Mucosa of stomach (tissue), 1 donor: ENCODE measurements around the gene HACD1.
A peak's percentile ranks its signal among the peaks of the same experiment; 100 is the strongest.

Source experiments
- H3K27me3 ChIP-seq: one replicate; pipeline ENCODE4 v1.7.0; 2013; ENCODE audit warnings: mild to moderate bottlenecking, low read length; ENCODE audit not compliant: control insufficient read depth, insufficient read depth
- H3K36me3 ChIP-seq: one replicate; pipeline ENCODE4 v1.7.0; 2013; ENCODE audit warnings: low read length; ENCODE audit not compliant: control insufficient read depth, insufficient read depth
- H3K4me1 ChIP-seq: one replicate; pipeline ENCODE4 v1.7.0; 2013; ENCODE audit warnings: mild to moderate bottlenecking, low read length; ENCODE audit not compliant: control insufficient read depth, insufficient read depth
- H3K4me3 ChIP-seq: one replicate; pipeline ENCODE4 v1.7.0; 2013; ENCODE audit warnings: low read length
- H3K9ac ChIP-seq: one replicate; pipeline ENCODE4 v1.7.0; 2013; ENCODE audit warnings: mild to moderate bottlenecking, low read length, moderate library complexity
- H3K9me3 ChIP-seq: one replicate; pipeline ENCODE4 v1.7.0; 2013; ENCODE audit warnings: mild to moderate bottlenecking, low read length, moderate library complexity; ENCODE audit not compliant: control insufficient read depth
- donor health status: Pancreatic carcinoma.

HACD1 gene

DNA sequence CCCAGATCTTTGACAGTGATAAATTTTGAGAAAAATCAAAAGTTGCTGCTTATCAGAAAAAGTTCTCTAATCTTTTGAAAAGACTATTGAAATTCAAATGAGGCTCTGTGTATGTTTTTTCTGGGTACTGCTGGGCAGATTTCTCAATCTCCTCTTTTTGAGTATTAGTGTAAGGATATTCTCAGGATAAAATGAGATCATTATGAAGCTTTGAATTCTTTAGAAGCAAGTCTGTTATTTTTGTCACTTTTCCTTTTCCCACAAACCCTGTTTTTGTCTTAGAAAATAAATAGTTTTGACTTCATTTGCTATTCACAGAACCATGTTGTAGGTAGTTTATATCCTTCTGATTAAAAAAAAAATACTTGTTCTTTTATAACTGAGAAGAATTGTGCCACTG is 34.7 kb upstream of the HACD1 start:
- H3K9me3 ChIP-seq: no peaks in the 10 kb centered on the region
- no peak overlapping the region for H3K9ac ChIP-seq
- H3K4me3 ChIP-seq: no peak overlapping the region
- no peaks in the 10 kb centered on the region for H3K36me3 ChIP-seq
- H3K4me1 ChIP-seq: peaks cover 4% of the 10 kb centered on the region
- H3K27me3 ChIP-seq: no peaks in the 10 kb centered on the region

DNA sequence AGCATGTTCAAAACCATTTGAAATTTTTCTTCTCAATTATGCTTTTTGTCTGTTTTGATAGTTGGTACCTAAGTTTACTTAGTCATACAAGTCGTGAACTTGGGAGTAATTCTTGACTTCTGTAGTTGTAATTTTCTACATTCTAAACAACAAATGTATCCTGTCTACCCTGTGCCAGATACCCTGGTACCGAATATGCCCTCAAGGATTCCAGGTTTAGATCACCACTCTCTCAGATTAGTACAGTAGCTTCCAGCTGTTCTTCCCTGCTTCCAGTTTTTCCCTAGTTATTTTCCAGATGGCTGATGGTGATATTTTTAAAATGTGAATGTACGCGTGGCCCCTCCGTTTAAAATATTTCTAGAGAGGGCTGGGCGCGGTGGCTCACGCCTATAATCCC is 33.2 kb upstream of the HACD1 start:
- peaks cover 16% of the 10 kb centered on the region for H3K4me1 ChIP-seq
- no peaks in the 10 kb centered on the region for H3K36me3 ChIP-seq
- no peaks in the 10 kb centered on the region for H3K9me3 ChIP-seq
- no peak overlapping the region for H3K4me3 ChIP-seq
- no peak overlapping the region for H3K9ac ChIP-seq
- no peaks in the 10 kb centered on the region for H3K27me3 ChIP-seq

DNA sequence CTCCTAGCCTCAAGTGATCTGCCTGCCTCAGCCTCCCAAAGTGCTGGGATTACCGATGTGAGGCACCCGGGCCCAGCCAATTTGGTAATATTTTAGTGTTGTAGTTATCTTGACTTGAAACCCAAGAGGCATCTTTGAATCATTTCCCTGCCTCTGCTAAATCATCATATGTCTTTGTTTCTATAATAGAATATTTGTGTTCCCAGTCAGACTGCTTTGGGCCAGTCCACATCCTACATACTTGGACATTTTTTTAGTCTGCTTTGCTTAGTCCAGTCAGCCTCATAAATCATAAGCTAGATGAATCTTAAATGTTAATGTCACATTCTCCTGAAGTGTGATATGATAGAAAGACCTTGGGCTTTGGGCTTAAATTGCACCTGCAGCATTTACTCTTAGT is 32.7 kb upstream of the HACD1 start:
- H3K4me3 ChIP-seq: no peak overlapping the region
- no peaks in the 10 kb centered on the region for H3K9me3 ChIP-seq
- H3K4me1 ChIP-seq: peaks cover 20% of the 10 kb centered on the region
- H3K36me3 ChIP-seq: no peaks in the 10 kb centered on the region
- no peaks in the 10 kb centered on the region for H3K27me3 ChIP-seq
- H3K9ac ChIP-seq: no peak overlapping the region

DNA sequence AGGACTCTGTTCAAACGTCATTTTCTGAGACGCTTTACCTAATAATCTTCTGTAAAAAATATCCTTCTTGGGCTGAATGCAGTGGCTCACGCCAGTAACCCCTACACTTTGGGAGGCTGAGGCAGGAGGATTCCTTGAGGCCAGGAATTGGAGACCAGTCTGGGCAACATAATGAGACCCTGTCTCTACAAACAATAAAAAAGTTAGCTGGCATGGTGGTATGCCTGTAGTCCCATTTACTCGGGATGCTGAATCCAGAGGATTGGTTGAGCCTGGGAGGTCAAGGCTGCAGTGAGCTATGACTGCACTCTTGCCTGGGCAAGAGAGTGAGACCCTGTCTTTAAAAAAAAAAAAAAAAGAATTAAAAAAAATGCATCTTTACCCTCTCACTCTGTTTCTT is 31.9 kb upstream of the HACD1 start:
- H3K9me3 ChIP-seq: no peaks in the 10 kb centered on the region
- H3K4me3 ChIP-seq: no peak overlapping the region
- H3K36me3 ChIP-seq: no peaks in the 10 kb centered on the region
- peaks cover 20% of the 10 kb centered on the region for H3K4me1 ChIP-seq
- no peak overlapping the region for H3K9ac ChIP-seq
- no peaks in the 10 kb centered on the region for H3K27me3 ChIP-seq

DNA sequence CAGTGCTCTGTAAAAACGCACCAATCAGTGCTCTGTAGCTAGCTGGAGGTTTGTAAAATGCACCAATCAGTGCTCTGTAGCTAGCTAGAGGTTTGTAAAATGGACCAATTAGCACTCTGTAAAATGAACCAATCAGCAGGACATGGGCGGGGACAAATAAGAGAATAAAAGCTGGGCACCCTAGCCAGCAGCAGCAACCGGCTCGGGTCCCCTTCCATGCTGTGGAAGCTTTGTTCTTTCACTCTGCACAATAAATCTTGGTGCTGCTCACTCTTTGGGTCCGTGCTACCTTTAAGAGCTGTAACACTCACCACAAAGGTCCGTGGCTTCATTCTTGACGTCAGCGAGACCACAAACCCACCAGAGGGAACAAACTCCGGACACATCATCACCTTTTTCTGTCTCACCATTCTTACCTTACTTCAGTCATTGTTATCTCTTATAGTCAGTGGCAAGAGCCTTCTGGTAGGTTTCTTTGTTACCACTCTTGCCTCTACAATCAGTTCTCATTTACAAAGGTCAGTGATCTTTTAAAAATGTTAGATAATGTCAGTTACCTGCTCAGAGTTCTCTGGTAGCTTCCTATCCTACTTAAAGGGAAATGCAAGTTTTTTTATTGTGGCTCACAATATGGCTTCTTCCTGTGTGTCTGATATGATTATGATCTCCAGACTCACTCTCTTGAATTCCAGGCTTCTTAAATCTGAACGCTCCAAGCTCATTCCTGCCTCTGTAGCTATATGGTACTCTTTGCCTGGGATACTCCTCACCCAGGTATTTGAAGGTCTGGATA is 31.3 kb upstream of the HACD1 start:
- no peak overlapping the region for H3K9ac ChIP-seq
- no peaks in the 10 kb centered on the region for H3K9me3 ChIP-seq
- H3K4me1 ChIP-seq: peaks cover 20% of the 10 kb centered on the region
- H3K4me3 ChIP-seq: no peak overlapping the region
- no peaks in the 10 kb centered on the region for H3K27me3 ChIP-seq
- H3K36me3 ChIP-seq: no peaks in the 10 kb centered on the region

DNA sequence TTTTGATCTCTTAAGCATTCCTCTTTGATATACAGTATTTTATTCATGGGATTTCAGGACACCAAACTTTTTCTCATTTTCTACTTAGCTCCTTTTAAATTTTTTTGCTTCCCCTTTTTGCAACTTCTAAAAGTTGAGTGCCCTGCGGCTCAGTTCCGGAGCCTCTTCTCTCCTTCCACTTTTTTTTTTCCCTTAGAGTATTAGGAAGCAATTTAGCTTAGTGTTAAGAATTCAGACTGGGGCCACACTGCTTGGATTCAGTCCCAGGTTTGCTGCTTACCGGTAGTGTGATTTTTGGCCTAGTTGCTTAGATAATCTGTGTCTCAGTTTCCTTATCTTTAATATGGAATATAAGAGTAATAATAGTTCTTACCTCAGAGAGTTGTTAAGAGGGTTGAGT is 30.2 kb upstream of the HACD1 start:
- H3K4me1 ChIP-seq: peaks cover 20% of the 10 kb centered on the region
- H3K4me3 ChIP-seq: no peak overlapping the region

DNA sequence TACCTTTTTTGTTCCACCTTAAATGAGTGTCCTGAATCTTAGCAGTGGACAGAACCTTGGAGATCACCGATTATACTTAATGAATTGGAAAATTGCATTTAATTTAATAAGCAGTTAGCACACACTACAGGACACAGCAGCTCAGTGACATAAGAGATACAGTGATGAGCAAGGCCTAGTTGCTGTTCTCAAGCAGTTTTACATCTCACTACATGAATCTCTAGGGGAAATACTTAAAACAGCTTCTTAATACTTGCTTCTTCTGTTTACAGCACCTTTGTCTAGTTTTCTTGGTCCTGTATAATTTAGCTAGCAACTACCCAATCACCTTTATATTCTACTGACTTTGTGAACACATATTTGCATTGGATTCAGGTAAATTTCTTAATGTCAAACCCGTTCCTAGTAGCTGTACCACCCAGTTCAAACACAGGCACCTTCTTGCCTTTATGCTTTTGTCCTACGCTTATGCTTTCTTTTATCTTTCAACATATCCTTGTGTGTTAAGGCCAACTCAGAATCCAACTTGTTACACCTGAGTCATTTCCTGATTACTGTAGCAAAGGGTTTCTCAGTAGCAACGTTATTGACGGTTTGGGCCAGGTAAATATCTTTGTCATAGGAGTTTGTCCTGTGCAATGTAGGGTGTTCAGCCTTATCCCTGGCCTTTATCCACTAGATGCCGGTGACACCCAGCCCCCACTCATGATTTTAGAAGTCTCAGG is 28.6 kb upstream of the HACD1 start:
- Histone ChIP-seq H3K4me3 (no peak overlapping the region), H3K27me3 (no peaks in the 10 kb centered on the region), H3K4me1 (peaks cover 20% of the 10 kb centered on the region), H3K9me3 (no peaks in the 10 kb centered on the region), H3K9ac (peak overlapping the region; percentile 93), H3K36me3 (no peaks in the 10 kb centered on the region)

More for the DNA sequence above, 30.2 kb upstream of the HACD1 start:
- H3K27me3 ChIP-seq: no peaks in the 10 kb centered on the region
- no peak overlapping the region for H3K9ac ChIP-seq
- no peaks in the 10 kb centered on the region for H3K36me3 ChIP-seq
- no peaks in the 10 kb centered on the region for H3K9me3 ChIP-seq

DNA sequence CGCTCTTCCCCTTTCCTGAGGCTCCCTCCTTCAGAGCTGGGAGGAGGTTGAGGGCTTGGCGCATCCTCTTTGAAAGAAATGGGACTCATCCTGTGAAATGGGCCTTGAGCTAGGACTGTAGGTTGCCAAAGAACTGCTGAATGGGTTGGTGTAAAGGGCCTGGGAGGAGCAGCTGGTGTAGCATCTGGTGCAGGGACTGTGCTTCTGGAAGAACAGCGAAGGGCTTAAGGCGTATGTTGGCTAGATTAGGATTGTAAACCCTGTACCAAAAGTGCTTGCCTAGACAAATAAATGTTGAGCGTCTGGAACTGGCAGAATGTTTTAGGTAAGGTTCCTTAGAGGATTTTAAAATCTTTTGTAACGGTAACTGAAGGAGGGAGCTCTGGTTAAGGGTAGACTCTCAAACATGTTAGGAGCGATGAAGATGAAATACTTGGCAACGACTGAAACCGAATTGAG is 27.3 kb upstream of the HACD1 start:
- Histone ChIP-seq H3K4me3 (peak overlapping the region; percentile 96), H3K9ac (peak overlapping the region; percentile 93), H3K4me1 (peaks cover 20% of the 10 kb centered on the region)

DNA sequence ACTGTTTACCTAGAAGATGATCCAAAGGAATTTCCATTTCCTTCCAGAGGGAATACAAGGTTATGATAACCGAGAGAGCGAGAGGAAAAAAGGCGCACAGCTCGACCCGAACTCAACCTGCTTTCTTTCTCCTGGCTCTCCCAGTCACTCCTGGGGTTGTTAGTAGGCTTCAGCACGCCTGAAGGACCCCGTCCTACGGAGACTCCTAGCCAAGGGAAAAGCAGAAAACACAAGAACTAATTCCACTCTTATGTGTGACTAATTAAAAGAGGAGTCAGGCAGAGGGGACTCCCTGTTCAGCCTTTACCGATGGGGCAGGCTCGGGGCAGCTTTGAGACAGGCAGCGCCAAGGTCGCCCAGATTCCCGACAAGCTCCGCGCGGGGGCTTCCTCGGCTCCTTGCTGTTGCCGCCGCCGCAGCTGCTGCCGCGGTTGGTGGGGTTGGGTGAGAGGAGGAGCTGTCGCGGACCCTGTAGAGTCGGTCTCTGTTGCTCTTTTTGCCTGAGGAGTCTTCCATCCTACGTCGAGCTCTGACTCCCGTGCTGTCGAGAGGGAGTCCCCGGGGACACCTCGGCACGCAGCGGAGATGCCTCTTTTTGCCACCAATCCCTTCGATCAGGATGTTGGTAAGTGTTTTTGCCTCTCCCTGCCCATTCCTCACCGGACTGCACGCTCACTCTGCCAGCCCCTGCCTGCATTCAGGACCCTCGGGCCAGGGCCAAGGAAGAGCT is 26.7 kb upstream of the HACD1 start, which contains the start of gene STAM:
Gene STAM, plus strand, starts transcription at position 397 of the 730 bp plus-strand sequence. Its CDS starts 189 bp downstream, at position 586.
- Histone ChIP-seq H3K27me3 (no peaks in the 10 kb centered on the region), H3K4me1 (peaks cover 20% of the 10 kb centered on the region)

More for the DNA sequence above, 27.3 kb upstream of the HACD1 start:
- Histone ChIP-seq H3K36me3 (no peaks in the 10 kb centered on the region), H3K9me3 (no peaks in the 10 kb centered on the region), H3K27me3 (no peaks in the 10 kb centered on the region)

DNA sequence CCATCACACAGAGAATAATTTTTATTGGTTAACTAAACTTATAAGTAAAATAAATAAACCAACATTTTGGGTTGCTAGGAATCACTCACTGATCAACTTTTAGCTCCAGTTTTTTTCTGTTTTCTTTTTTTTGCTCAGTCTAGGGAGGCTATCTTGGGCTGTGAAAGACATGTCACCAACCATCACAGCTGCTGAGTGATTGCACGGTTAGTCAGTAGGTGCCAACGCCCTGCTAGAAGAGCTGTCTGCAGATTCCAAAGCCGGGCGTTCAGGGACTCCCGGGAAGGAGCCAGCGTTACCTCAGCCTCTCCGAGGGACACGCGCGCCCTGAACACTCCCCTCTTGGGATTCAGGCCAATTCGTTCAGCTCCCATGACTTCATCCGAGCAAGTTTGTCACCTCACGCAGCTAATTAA is 26.2 kb upstream of the HACD1 start:
- H3K27me3 ChIP-seq: no peaks in the 10 kb centered on the region
- peak overlapping the region; percentile 93 for H3K9ac ChIP-seq
- H3K9me3 ChIP-seq: no peaks in the 10 kb centered on the region
- H3K4me1 ChIP-seq: peaks cover 20% of the 10 kb centered on the region
- H3K36me3 ChIP-seq: no peaks in the 10 kb centered on the region
- H3K4me3 ChIP-seq: peak overlapping the region; percentile 96

More for the DNA sequence above, 26.7 kb upstream of the HACD1 start, which contains the start of gene STAM:
- Histone ChIP-seq H3K9me3 (no peaks in the 10 kb centered on the region), H3K4me3 (peak within 1 kb of the TSS; percentile 96), H3K36me3 (no peaks in the 10 kb centered on the region), H3K9ac (peak within 1 kb of the TSS; percentile 93)

DNA sequence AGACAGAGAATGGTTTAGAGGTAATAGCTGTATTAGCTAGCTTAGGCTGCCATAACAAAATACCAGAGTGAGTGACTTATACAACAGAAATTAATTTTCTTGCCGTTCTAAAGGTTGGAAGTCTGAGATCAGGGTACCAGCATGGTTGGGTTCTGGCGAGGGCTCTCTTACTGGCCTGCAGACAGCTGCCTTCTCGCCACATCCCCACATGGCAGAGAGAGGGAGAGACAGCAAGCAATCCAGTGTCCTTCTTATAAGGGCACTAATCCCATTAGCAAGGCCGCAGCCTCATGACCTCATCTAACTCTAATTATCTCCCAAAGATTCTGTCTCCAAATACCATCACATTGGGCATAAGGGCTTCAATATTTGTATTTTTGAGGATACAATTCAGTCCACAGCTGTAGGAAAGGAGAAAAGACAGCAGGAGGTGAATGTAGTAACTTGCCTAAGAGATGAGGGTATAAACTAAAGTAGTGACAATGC is 23.2 kb upstream of the HACD1 start:
- Histone ChIP-seq H3K9ac (no peak overlapping the region), H3K27me3 (no peaks in the 10 kb centered on the region), H3K36me3 (no peaks in the 10 kb centered on the region), H3K4me1 (peaks cover 3% of the 10 kb centered on the region), H3K4me3 (no peak overlapping the region), H3K9me3 (no peaks in the 10 kb centered on the region)
